Urinary bladder (tissue), 4 donors: ENCODE measurements around the gene SEMA4G. TPM values are rescaled to one million over a fixed set of nuclear protein-coding genes. Genes with fewer than 3 reads are reported as not detected.

Experiments
- DNase-seq: peaks from one replicate; pipeline ENCODE4 v3.0.0-alpha.2; 2015; ENCODE audit errors: extremely low spot score
- H3K27ac ChIP-seq: one replicate; pipeline ENCODE4 v1.5.1; 2013; ENCODE audit warnings: low read depth, mild to moderate bottlenecking, moderate library complexity
- H3K36me3 ChIP-seq: one replicate; pipeline ENCODE4 v1.6.1; 2013; ENCODE audit warnings: mild to moderate bottlenecking, moderate library complexity; ENCODE audit not compliant: insufficient read depth
- H3K4me1 ChIP-seq: one replicate; pipeline ENCODE4 v1.6.1; 2013; ENCODE audit warnings: mild to moderate bottlenecking, moderate library complexity; ENCODE audit not compliant: insufficient read depth
- H3K4me3 ChIP-seq: one replicate; pipeline ENCODE4 v1.5.1; 2013; ENCODE audit warnings: low read depth, low read length
- WGBS: extraction: QIAGEN DNeasy Blood & Tissue Kit; methylation state at CpG from one replicate; pipeline ENCODE4 v1.1.7; 2013; 5-methylcytosine and 5-hydroxymethylcytosine counted together
- polyA plus RNA-seq: library from polyadenylated mRNA; stranded (reverse); fragments of 200-250 nt; gene quantifications from one replicate; pipeline ENCODE4 v1.2.3, GENCODE V29; 2013
- total RNA-seq: library from RNA; depleted of rRNA; stranded (reverse); fragments of >200 nt; gene quantifications from one replicate; pipeline ENCODE4 v1.2.3, GENCODE V29; 2014
- donor health status: healthy with polysubstance abuse.
- donor health status: healthy.

SEMA4G gene
- total and polyA plus RNA-seq, 2 donors = 1.2 to 2.3 TPM

DNA sequence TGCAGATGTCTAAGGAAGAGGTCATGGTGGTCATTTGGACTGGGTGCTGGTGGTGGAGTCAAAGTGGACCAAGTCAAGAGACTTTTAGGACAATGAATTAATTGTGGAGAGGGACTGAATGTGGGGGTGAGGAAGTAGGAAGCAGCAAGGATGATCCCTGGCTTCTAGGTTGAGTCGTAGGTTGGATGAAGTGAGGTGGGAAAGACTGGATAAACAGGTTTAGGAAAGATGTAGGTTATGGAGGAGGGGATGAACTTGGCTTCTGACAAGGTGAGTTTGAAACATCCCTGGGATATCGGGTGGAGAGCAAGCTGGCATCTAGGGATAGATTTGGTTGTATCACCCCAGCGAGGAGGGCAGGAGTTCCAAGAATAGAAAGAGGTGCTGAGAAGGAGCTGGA, 7.6 kb downstream of the SEMA4G start:
- Histone ChIP-seq H3K4me1 (no peaks in the 10 kb centered on the region), H3K4me3 (no peak overlapping the region), H3K36me3 (no peaks in the 10 kb centered on the region), H3K27ac (no peak overlapping the region)
- WGBS = 85% methylated on average over 3 of the region's 3 CpGs
- no peak for DNase-seq

DNA sequence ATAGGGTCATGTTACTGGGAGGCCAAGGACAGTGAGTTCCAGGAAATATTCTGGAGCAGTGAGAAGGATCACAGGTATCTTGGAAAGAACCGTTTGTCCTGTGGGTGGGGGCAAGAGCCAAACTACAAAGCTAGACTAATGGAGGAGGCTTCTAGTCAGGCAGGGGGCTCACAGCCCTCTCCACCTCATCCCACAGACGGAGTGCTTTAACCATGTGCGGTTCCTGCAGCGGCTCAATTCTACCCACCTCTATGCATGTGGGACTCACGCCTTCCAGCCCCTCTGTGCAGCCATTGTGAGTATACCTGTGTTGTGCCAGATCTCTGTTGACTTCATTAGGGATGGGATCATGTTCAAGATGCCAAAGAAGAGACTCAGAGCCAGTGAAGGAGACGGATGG, 8.1 kb downstream of the SEMA4G start:
- no peak for DNase-seq
- Histone ChIP-seq H3K36me3 (no peaks in the 10 kb centered on the region), H3K4me3 (no peak overlapping the region), H3K4me1 (no peaks in the 10 kb centered on the region), H3K27ac (no peak overlapping the region)
- WGBS = 86% methylated on average over 6 of the region's 6 CpGs

DNA sequence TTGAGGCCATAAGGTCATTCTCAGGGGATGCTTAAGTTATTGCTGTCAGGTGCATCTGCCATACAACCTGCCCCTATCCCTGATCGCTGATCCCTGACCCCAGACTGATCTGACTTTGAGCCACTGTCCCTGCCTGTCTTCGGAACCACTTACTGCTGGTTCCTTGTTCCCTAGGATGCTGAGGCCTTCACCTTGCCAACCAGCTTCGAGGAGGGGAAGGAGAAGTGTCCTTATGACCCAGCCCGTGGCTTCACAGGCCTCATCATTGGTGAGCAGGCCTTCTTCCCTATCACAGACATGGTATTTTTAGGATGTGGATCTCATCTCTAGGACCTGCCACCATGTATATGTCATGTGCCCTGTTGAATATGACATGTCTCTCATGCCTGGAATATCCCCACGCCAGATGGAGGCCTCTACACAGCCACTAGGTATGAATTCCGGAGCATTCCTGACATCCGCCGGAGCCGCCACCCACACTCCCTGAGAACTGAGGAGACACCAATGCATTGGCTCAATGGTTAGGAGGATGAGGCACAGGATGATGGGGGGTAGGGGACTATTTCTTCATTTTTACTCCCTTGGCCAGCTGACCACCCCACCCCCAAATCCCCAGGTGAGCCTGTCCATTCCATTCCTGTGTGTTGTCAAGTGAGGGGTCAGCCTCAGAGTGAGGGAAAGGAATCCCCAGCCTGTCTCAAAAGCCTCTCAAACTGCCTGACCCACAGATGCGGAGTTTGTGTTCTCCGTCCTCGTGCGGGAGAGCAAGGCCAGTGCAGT, 9.0 kb downstream of the SEMA4G start:
- Histone ChIP-seq H3K36me3 (no peaks in the 10 kb centered on the region), H3K4me1 (no peaks in the 10 kb centered on the region), H3K27ac (no peak overlapping the region), H3K4me3 (no peak overlapping the region)
- DNase-seq = no peak
- 90% methylated on average over 13 of the region's 13 CpGs for WGBS

DNA sequence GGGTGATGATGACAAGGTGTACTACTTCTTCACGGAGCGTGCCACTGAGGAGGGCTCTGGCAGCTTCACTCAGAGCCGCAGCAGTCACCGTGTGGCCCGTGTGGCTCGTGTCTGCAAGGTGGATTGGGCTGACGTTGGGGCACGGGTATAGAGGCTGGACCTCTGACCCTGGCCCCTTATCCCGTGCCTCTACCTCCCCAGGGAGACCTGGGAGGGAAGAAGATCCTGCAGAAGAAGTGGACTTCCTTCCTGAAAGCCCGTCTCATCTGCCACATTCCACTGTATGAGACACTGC, 9.5 kb downstream of the SEMA4G start:
- Histone ChIP-seq H3K4me1 (no peaks in the 10 kb centered on the region), H3K27ac (no peak overlapping the region), H3K36me3 (no peaks in the 10 kb centered on the region), H3K4me3 (no peak overlapping the region)
- DNase-seq = no peak
- WGBS = 83% methylated on average over 10 of the region's 10 CpGs

DNA sequence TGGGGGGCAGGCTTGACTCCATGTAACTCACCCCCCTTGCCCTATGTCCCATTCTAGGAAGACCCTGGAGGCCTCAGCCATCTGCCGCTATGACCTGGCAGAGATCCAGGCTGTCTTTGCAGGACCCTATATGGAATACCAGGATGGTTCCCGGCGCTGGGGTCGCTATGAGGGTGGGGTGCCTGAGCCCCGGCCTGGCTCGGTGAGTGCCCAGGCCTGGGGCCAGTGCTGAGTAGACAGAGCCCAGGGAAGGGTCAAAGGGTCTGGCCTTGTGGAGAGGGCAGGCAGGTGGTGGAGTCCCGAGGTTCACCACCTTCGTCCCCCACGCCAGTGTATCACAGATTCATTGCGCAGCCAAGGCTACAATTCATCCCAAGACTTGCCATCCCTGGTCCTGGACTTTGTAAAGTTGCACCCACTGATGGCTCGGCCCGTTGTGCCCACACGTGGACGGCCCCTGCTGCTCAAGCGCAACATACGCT, 10.5 kb downstream of the SEMA4G start:
- no peak overlapping the region for H3K4me3 ChIP-seq
- no peak for DNase-seq
- WGBS = 93% methylated on average over 16 of the region's 16 CpGs
- no peaks in the 10 kb centered on the region for H3K4me1 ChIP-seq
- no peaks in the 10 kb centered on the region for H3K36me3 ChIP-seq
- H3K27ac ChIP-seq = no peak overlapping the region

DNA sequence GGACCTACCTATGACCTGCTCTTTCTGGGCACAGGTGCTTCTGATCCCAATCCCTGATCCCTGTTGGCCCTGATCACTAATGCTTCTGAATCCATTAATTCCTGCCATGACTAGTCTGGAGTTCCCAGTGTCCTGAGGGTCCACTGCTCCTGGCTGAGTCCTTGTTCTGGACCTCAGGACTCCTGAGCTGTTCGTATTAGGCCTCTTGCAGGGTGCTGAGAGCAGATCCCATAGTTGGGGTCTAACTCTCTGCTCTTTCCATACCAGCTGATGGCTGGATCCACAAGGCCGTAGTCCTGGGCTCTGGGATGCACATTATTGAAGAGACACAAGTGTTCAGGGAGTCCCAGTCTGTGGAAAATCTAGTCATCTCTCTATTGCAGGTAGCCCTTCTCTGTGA, 11.0 kb downstream of the SEMA4G start:
- Histone ChIP-seq H3K4me3 (no peak overlapping the region), H3K27ac (no peak overlapping the region), H3K4me1 (no peaks in the 10 kb centered on the region), H3K36me3 (no peaks in the 10 kb centered on the region)
- no peak for DNase-seq
- 85% methylated on average over 2 of the region's 2 CpGs for WGBS

DNA sequence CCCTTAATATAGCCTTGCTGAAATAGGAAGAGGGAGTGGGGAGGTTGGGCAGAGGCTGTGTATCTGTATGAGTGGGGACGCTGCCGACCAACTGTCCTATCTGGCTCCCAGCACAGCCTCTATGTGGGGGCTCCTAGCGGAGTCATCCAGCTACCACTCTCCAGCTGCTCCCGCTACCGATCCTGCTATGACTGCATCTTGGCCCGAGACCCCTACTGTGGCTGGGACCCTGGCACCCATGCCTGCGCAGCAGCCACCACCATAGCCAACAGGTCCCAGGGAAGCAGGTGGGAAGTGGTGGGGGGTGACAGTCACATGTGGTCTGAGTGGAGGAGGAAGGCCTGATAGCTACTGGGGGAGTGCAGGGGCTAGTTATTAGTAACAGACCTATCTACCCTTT, 11.4 kb downstream of the SEMA4G start:
- Histone ChIP-seq H3K4me3 (no peak overlapping the region), H3K36me3 (no peaks in the 10 kb centered on the region), H3K27ac (no peak overlapping the region), H3K4me1 (no peaks in the 10 kb centered on the region)
- no peak for DNase-seq
- 94% methylated on average over 7 of the region's 7 CpGs for WGBS

DNA sequence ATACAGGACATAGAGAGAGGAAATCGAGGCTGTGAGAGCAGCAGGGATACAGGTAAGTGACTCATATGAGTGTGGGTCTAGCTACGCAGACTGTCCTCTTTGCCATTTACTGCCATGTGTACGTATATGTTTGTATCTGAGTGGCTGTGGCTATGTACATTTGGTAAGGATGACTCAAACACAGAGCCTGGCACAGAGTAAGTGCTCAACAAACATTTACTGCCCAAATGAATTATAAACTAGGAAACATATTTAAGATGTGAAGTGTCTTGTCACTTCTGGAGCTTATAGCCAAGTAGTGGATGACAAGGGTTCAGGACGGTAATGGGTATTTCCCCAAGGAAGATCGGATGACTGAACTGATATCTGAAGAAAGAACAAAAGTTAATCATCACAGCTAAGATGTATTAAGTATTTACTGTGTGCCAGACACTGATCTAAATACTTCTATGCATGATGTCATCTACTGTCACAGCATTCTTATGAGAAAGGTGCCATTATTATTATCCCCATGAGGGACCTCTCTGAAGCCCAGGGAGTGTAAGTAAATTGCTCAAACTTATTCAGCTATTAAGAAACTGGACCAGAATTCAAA, 12.0 kb downstream of the SEMA4G start:
- Histone ChIP-seq H3K4me3 (no peak overlapping the region), H3K36me3 (no peaks in the 10 kb centered on the region), H3K27ac (no peak overlapping the region), H3K4me1 (no peaks in the 10 kb centered on the region)
- 88% methylated on average over 5 of the region's 5 CpGs for WGBS
- no peak for DNase-seq

DNA sequence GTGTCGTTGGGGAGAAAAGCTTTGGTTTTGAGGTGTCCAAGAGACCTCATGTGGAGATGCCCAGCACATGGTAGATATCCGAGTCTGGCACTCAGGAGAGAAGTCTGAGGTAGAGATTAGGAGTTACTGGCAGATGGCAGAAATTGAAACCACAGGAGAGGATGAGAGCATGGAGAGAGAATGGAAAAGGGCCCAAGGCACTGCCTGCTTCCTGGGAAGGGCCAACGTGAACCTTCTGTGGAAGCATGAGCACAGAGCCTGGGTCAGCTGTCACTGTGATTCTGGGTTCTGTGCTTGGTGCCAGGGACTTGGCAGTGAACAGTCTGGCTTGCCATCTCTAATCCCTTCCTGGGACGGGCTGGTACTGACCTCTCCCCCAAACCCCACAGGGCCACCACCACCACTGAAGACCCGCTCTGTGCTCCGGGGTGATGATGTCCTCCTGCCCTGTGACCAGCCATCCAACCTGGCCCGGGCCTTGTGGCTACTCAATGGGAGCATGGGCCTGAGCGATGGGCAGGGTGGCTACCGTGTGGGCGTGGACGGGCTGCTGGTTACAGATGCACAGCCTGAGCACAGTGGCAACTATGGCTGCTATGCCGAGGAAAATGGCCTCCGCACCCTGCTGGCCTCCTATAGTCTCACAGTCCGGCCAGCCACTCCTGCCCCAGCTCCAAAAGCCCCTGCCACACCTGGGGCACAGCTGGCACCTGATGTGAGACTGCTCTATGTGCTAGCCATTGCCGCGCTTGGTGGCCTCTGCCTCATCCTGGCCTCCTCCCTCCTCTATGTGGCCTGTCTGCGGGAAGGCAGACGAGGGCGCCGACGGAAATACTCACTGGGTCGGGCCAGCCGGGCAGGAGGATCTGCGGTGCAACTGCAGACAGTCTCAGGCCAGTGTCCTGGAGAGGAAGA, 13.9 kb downstream of the SEMA4G start:
- Histone ChIP-seq H3K4me3 (no peak overlapping the region), H3K36me3 (no peaks in the 10 kb centered on the region), H3K4me1 (no peaks in the 10 kb centered on the region), H3K27ac (no peak overlapping the region)
- WGBS = 87% methylated on average over 24 of the region's 24 CpGs
- DNase-seq = no peak

DNA sequence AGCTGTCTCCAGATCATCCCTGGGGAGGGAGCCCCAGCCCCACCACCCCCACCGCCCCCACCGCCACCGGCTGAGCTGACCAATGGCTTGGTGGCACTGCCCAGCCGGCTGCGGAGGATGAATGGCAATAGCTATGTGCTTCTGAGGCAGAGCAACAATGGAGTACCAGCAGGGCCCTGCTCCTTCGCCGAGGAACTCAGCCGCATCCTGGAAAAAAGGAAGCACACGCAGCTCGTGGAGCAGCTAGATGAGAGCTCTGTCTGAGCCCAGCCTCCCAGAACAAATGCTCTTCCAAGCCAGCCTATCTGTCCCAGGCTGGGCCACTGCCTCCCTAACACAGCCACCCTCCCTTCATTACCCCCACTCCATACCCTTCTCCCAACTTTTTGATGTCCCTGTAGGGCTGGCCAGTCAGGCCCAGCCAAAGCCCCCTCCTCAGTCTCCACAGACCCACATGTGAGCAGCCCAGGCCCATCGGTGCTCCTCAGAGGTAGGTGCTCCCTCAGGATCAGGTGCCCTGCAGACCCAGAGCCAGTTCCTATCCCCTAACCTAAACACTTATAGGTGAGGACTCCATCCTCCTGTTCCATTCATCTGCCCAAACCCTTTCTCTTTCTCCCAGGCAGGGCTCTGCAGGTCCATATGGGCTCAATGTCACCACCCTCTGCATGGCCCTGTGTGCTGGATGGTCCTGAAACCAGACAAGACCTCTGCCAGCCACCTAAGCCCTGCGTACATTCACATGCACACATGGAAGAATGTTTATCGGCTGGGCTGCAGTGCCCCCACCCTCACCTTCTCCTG, 14.8 kb downstream of the SEMA4G start:
- 82% methylated on average over 13 of the region's 13 CpGs for WGBS
- Histone ChIP-seq H3K4me3 (no peak overlapping the region), H3K27ac (no peak overlapping the region), H3K4me1 (no peaks in the 10 kb centered on the region), H3K36me3 (no peaks in the 10 kb centered on the region)
- no peak for DNase-seq

DNA sequence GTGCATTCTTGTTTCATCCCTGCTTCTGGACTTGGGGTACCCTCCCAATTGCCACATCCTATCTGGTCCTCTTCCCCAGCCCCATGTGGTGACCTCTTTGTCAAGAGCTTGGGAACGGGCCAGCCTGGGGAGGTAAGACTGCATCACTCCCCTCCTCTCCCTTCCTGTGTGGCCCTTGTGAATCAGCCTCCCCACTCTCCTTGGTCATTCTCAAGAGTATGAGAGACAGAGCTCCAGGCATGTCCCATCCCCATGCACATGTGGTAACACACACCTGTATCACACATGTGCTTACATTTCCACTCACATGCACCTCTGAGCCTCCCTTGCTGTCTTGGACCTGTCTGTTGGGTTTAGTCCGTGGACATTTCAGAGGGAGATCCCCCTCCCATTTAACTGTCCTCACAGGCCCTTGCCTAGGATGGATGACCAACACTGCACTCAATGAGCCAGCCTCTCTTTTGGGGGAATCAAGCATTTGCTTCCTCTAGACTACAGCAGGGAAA, 15.4 kb downstream of the SEMA4G start:
- no peak for DNase-seq
- Histone ChIP-seq H3K4me1 (no peaks in the 10 kb centered on the region), H3K36me3 (no peaks in the 10 kb centered on the region), H3K27ac (no peak overlapping the region), H3K4me3 (no peak overlapping the region)
- 70% methylated on average over 2 of the region's 2 CpGs for WGBS

DNA sequence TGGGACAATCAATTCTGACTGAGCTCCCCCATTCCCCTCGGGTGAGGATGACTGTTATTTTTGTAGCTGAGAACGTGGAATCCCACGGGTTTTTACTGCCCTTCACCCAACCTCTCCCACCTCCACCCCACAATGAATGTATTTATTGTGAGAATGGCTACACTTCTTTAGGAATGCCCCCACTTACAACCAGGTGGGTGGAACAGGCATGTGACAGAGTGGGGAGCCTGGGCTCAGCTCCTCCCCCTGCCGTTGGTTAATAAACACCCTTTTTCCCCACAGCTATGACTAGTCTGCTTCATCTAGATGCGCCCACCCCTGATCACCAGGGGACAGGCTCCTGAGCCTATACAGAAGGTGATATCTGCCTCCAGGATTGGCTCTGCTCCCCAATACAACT, 16.0 kb downstream of the SEMA4G start:
- DNase-seq = no peak
- no peak overlapping the region for H3K4me3 ChIP-seq
- 75% methylated on average over 5 of the region's 5 CpGs for WGBS
- no peaks in the 10 kb centered on the region for H3K4me1 ChIP-seq
- no peaks in the 10 kb centered on the region for H3K36me3 ChIP-seq
- no peak overlapping the region for H3K27ac ChIP-seq

DNA sequence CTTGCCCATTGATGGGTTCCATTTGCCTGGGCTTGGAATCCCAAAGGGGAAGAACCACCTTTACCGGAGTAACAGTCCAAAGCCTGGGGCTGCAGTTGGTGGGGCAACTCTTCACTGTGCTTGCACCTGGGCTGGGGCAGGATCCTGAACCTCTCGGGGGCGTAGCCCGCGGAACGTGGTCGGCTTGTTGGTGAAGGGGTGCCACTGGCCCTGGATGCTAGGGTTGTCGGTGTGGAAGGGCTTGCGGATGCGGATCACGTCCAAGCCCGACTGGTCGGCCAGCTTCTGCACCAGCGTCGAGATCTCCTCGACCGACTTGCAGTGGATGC, 17.3 kb downstream of the SEMA4G start:
- no peak for DNase-seq
- WGBS = 18% methylated on average over 17 of the region's 17 CpGs
- Histone ChIP-seq H3K4me1 (no peaks in the 10 kb centered on the region), H3K36me3 (no peaks in the 10 kb centered on the region), H3K27ac (no peak overlapping the region), H3K4me3 (peak overlapping the region; percentile 79)
